GM13977 (cell line): ENCODE results near the gene TSSC4.
A peak's percentile ranks its signal among the peaks of the same experiment; 100 is the strongest.

Source experiments
- DNase-seq: peaks from one replicate; pipeline ENCODE4 v3.0.0; 2012; ENCODE audit warnings: low spot score
- CTCF ChIP-seq: IDR thresholded peaks from 2 replicates; pipeline ENCODE4 v1.5.1; 2012; ENCODE audit warnings: mild to moderate bottlenecking, control low read depth; ENCODE audit not compliant: insufficient read depth; ENCODE audit errors: extremely low read depth, missing control alignments
- in situ Hi-C: fragments of 300-500 bp; cut with MboI; formaldehyde crosslinking; loops from one replicate; pipeline ENCODE4 v1.12.0; 2022; ENCODE audit warnings: low sequenced_read_pairs, low pct_unique_long_range_greater_than_20kb, mixed read lengths, inconsistent platforms; ENCODE audit not compliant: unreplicated experiment

Gene TSSC4

GRCh38 chr11:2382129-2382517, 18.4 kb upstream of the TSSC4 start:
- in situ Hi-C loops = no loop called here
- no peak for DNase-seq
- TF ChIP-seq CTCF = no peak

DNA sequence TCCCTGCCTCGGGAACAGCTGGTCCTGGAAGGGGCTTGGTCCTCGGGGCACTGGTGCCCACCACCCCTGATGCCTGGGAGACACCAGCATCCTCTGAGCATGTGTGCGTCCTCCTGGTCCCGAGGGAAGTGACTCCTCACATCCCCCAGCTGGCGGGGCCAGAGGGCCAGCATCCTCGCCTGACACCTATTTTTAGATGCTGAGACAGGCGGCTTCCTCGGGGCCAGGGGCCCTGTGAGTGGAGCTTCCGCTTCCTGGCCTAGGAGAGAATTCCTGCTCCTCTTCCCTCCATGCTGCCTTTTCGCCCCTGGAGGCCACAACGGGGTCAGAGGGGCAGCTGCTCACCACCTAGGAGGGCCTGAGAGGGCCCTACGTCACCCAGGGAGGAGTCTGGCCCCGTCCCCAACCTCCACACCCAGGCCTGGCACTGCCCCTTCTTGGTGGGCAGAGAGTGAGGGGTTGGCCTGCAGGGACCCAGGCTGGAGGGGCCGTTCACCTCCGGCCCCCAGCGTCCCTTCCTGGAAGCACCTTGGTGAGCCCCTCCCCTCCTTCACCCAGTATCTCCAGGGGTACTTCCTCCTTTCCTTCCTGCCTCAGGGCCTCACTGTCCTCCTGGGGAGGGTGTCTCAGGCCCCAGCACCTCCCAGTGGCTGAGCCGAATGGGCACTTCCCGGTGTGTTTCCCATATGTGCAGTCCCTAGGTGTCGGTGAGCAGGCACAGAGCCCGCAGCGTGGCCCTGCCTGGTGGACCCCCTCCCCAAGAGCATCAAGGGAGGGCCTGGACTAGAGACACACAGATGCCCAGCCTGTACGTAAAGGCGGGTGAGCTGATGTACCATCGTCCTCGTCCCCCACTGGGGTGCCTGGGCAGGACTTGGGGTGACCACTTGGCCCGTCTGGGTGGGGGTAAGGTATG, 17.4 kb upstream of the TSSC4 start:
- in situ Hi-C loops = no loop called here
- DNase-seq = no peak
- TF ChIP-seq CTCF = no peak

GRCh38 chr11:2383852-2384804, 16.4 kb upstream of the TSSC4 start:
- TF ChIP-seq CTCF = no peak
- peak; percentile 86 for DNase-seq
- in situ Hi-C loops = no loop called here

- DNase-seq = peak; percentile 77
- TF ChIP-seq CTCF = no peak
- in situ Hi-C loops = no loop called here
These were observed 15.1 kb upstream of the TSSC4 start for GRCh38 chr11:2385156-2386151.

DNA sequence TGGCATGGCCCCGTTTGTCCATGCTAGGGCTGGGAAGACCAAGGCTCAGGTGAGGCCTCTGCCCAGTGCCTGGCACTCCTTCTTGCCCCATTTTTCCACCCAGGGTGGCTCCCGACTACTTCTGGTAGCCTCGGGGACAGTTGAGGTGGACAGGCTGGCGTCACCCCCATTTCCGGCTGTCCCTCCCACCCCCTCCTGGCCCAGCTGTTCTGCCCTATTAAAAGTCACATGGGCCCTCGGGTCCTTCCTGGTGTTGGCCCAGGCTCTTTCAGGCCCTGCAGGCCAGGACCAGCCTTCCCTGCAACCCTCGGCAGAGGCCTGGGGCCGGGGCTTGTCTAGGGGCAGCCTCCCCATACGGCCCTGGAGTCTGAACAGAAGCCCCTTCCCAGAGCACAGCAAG, 14.0 kb upstream of the TSSC4 start:
- no peak for TF ChIP-seq CTCF
- in situ Hi-C loops = no loop called here
- no peak for DNase-seq
